K562 (cell line): ENCODE results near the gene EMX1. TPM values are rescaled to one million over a fixed set of nuclear protein-coding genes. Genes with fewer than 3 reads are reported as not detected.

ENCODE experiments used
- ATAC-seq: fragments of 200-7000 bp; cut with Tn5 transposase; 3 replicates; pipeline ENCODE4 v1.9.1; 2020; ENCODE audit warnings: moderate library complexity
- BruUV-seq: library from RNA; stranded (reverse); fragments of 400-500 nt; replicated peaks from 2 replicates; lab custom pipeline; 2021; lab: Mats Ljungman, UMichigan
- CTCF ChIA-PET: fragments of 300-600 bp; formaldehyde crosslinking; extraction: SDS; loops from one replicate; lab custom pipeline; 2021; ENCODE audit warnings: low intra/inter-chr PET ratio; lab: Yijun Ruan, JAX
- POLR2A ChIA-PET: fragments of 300-600, 350-650 bp; sonication (Branson Sonifier 250); formaldehyde crosslinking; extraction: SDS; loops from one replicate; lab custom pipeline; 2021; ENCODE audit warnings: antibody characterized with exemption, inconsistent platforms; lab: Yijun Ruan, JAX
- DNase-seq, 4 experiments: peaks; one replicate each; pipeline versions ENCODE4 v3.0.0 to v3.0.0-alpha.2; 2011 to 2018; ENCODE audit warnings: low spot score in 3 of 4, mixed read lengths in 3 of 4; ENCODE audit errors: extremely low read depth in 1 of 4
- FAIRE-seq: peaks from 2 replicates; lab custom pipeline; 2011; peaks lifted over from hg19 to GRCh38; lab: Jason Lieb, UNC
- H2AFZ ChIP-seq: 2 replicates; pipeline ENCODE4 v1.6.0; 2011; ENCODE audit warnings: low read depth, low read length, control low read depth, inconsistent platforms
- H3K27ac ChIP-seq: fragments of 200-600 bp; 3 replicates; pipeline ENCODE4 v1.8.0; 2011; ENCODE audit warnings: low read depth, mild to moderate bottlenecking, control low read depth, inconsistent platforms, low read length, moderate library complexity, mixed read lengths; ENCODE audit errors: extremely low read depth
- H3K27me3 ChIP-seq, 2 experiments: fragments of 300-600 bp in 1 of 2; 2 replicates in 1 of 2; 3 replicates in 1 of 2; pipeline versions ENCODE4 v1.6.0 to v1.8.0; 2011; ENCODE audit warnings: inconsistent platforms in 2 of 2, low read length in 2 of 2, mild to moderate bottlenecking in 1 of 2, mixed read lengths in 1 of 2, moderate library complexity in 1 of 2; ENCODE audit not compliant: control insufficient read depth in 2 of 2, insufficient read depth in 2 of 2
- H3K36me3 ChIP-seq: fragments of 300-600 bp; 3 replicates; pipeline ENCODE4 v1.8.0; 2011; ENCODE audit warnings: mild to moderate bottlenecking, low read length, inconsistent platforms; ENCODE audit not compliant: control insufficient read depth, insufficient read depth
- H3K4me1 ChIP-seq, 2 experiments: fragments of 200-600 bp in 1 of 2; replicated peaks in 1 of 2; 2 replicates in 1 of 2; 3 replicates in 1 of 2; pipeline versions ENCODE4 v1.5.1 to v1.8.0; 2011; ENCODE audit warnings: inconsistent platforms in 2 of 2, low read length in 2 of 2, mild to moderate bottlenecking in 1 of 2, mixed read lengths in 1 of 2, moderate library complexity in 1 of 2; ENCODE audit not compliant: control insufficient read depth in 2 of 2, insufficient read depth in 2 of 2
- H3K4me2 ChIP-seq: 2 replicates; pipeline ENCODE4 v1.6.1; 2011; ENCODE audit warnings: low read length, control low read depth, inconsistent platforms, mixed read lengths; ENCODE audit not compliant: insufficient read depth
- H3K4me3 ChIP-seq: fragments of 200-600 bp; sonication (generic), shearing (Covaris generic); 2 replicates; pipeline ENCODE4 v1.5.1; 2016; ENCODE audit warnings: control low read depth, inconsistent platforms
- H3K79me2 ChIP-seq: fragments of 200-600 bp; 3 replicates; pipeline ENCODE4 v1.8.0; 2011; ENCODE audit warnings: low read length, inconsistent platforms; ENCODE audit not compliant: control insufficient read depth, insufficient read depth
- H3K9ac ChIP-seq, 2 experiments: 2 replicates each; pipeline versions ENCODE4 v1.6.0 to v1.6.1; 2011; ENCODE audit warnings: low read depth in 2 of 2, low read length in 2 of 2, control low read depth in 1 of 2, inconsistent platforms in 1 of 2, mild to moderate bottlenecking in 1 of 2, mixed read lengths in 1 of 2; ENCODE audit not compliant: insufficient read depth in 1 of 2
- H3K9me1 ChIP-seq: one replicate; pipeline ENCODE4 v1.6.0; 2011; ENCODE audit warnings: inconsistent platforms, mild to moderate bottlenecking, low read length, moderate library complexity; ENCODE audit not compliant: control insufficient read depth, insufficient read depth
- H3K9me3 ChIP-seq: replicated peaks from 2 replicates; pipeline ENCODE4 v1.5.1; 2011; ENCODE audit warnings: low read depth, low read length, inconsistent platforms; ENCODE audit not compliant: control insufficient read depth, insufficient read depth
- H4K20me1 ChIP-seq: replicated peaks from 2 replicates; pipeline ENCODE4 v1.6.1; 2011; ENCODE audit warnings: low read length, inconsistent platforms, mixed read lengths; ENCODE audit not compliant: control insufficient read depth, insufficient read depth
- CBFA2T2 ChIP-seq: fragments of 450-650 bp; conservative IDR thresholded peaks from 2 replicates; pipeline ENCODE4 v1.6.1; 2017; ENCODE audit warnings: mild to moderate bottlenecking
- MED1 ChIP-seq: sonication (generic); formaldehyde crosslinking; IDR thresholded peaks from 2 replicates; pipeline ENCODE4 v1.8.1; 2023; ENCODE audit warnings: missing genetic modification reagents, borderline replicate concordance
- ZNF347 ChIP-seq: fragments of 450-650 bp; formaldehyde crosslinking; IDR thresholded peaks from 2 replicates; pipeline ENCODE4 v1.4.0; 2020; ENCODE audit warnings: low read depth, mild to moderate bottlenecking, moderate library complexity
- whole genome bisulfite sequencing: fragments of 100-300 bp; shearing (Covaris generic); methylation state at CpG from one replicate; pipeline ENCODE4 v1.1.6; 2016; ENCODE audit warnings: low coverage, mixed read lengths; ENCODE audit not compliant: insufficient coverage; ENCODE audit errors: missing lambda C conversion rate; 5-methylcytosine and 5-hydroxymethylcytosine counted together
- in situ Hi-C: fragments of 300-500 bp; cut with MboI; formaldehyde crosslinking; loops from 4 replicates; pipeline ENCODE4 v1.15.0; 2018; ENCODE audit warnings: inconsistent platforms, mixed read lengths
- intact Hi-C: fragments of 100-400 bp; cut with micrococcal nuclease; formaldehyde crosslinking; loops from 2 replicates; pipeline ENCODE4 v1.14.2; 2022
- polyA plus RNA-seq, 8 experiments: library from polyadenylated mRNA; depleted of rRNA in 4 of 8; stranded (reverse) in 5 of 8; unstranded in 3 of 8; fragments of >200 nt; fragmentation: Nextera tagmentation in 2 of 8; fragmentation: Illumina TruSeq in 1 of 8; extraction: Ambion mirVana in 2 of 8; extraction: Trizol in 1 of 8; gene quantifications; 2 replicates each; pipeline versions ENCODE4 v1.2.1 to v1.2.3, GENCODE V29; 2011 to 2014; ENCODE audit warnings: inconsistent platforms in 1 of 8, missing spikeins in 1 of 8
- total RNA-seq, 7 experiments: library from RNA; depleted of rRNA in 6 of 7; stranded (reverse); fragments of >200 nt in 6 of 7; fragmentation: Illumina TruSeq in 2 of 7; extraction: Trizol in 2 of 7; gene quantifications; 2 replicates each; pipeline versions ENCODE4 v1.2.1 to v1.2.3, GENCODE V29; 2011 to 2021; ENCODE audit warnings: low replicate concordance in 1 of 7
- TF ChIP-seq, protein P1 (sequence below): sonication (generic); formaldehyde crosslinking; IDR thresholded peaks from 2 replicates; pipeline ENCODE4 v1.8.0; 2023; ENCODE audit warnings: missing genetic modification reagents, mild to moderate bottlenecking, borderline replicate concordance
- TF ChIP-seq, protein P2 (sequence below): IDR thresholded peaks from 2 replicates; pipeline ENCODE4 v1.6.1; 2016; ENCODE audit warnings: missing genetic modification characterization, missing compliant biosample characterization

Gene EMX1
- total and polyA plus RNA-seq, 9 of the 15 experiments (the other 6 are each of a cell fraction or from before 2014, with no cell fraction given), result 0.10 to 0.32 (median 0.21) TPM; not detected in 6

DNA sequence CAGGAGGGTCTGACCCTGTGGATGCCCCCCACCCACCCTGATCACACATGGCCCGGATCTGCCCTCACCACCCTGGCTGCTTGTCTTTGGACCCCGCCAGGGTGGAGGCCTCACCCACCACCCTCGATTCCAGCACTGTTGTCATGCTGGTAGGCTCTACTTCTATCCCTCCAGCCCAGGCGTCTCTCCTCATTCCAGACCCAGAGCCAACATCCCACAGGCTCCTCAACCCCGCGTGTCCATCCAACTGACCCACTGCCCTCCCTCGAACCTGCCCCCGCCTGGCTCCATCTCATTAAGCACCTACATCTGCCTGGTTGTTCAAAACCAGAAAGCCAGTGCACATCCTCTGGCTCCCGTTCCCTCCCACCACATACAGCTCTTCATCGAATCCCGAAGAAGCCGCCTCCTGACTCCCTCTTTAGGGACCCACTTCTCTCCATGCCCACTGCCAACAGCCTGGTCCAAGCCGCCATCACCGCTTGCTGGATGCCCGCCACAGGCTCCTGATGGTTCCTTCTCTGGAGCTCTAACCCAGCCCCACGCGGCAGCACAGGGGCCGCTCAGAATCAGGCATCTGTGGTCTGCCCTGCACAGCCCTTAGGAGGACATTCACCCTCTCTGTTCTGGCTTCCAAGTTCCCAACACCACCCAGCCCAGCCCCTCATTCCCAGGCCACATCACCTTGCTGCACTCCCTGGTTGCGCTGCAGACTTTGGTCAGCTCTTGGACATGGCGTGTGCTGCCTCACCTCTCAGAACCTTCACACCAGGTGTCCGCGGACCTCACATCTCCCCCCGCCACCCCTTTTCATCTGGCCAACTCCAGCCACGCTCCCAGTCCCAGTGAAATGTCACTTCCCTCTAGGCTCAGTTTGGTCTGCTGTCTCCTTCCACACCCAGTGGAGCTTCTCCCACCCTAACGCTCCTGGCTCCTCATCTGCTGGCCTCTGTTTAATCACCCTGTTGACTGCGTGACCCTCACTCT is 43.0 kb downstream of the EMX1 start:
- Histone ChIP-seq H3K9me1 (no peaks in the 10 kb centered on the region), H3K9me3 (no peaks in the 10 kb centered on the region), H2AFZ (no peak overlapping the region), H3K9ac (peak overlapping the region in 1 of 2 experiments; percentile 50; a peak in 1 of 4 replicates), H3K4me1 (peaks cover 0 to 10% of the 10 kb centered on the region in 2 experiments; a peak in 1 of 5 replicates), H3K79me2 (no peaks in the 10 kb centered on the region), H3K4me2 (no peak overlapping the region), H4K20me1 (no peaks in the 10 kb centered on the region), H3K27ac (no peak overlapping the region), H3K27me3 (no peaks in the 10 kb centered on the region), H3K4me3 (no peak overlapping the region), H3K36me3 (no peaks in the 10 kb centered on the region)
- in situ Hi-C loops, result no loop called here
- 86% methylated on average over 26 of the region's 26 CpGs for WGBS
- ChIA-PET POLR2A (no interaction called here), CTCF (no interaction called here)
- DNase-seq (no peak), FAIRE-seq (no peak), ATAC-seq (0 out of 3 replicates have a peak, but pooled peaks have one; percentile 17)
- TF ChIP-seq, protein P1, sequence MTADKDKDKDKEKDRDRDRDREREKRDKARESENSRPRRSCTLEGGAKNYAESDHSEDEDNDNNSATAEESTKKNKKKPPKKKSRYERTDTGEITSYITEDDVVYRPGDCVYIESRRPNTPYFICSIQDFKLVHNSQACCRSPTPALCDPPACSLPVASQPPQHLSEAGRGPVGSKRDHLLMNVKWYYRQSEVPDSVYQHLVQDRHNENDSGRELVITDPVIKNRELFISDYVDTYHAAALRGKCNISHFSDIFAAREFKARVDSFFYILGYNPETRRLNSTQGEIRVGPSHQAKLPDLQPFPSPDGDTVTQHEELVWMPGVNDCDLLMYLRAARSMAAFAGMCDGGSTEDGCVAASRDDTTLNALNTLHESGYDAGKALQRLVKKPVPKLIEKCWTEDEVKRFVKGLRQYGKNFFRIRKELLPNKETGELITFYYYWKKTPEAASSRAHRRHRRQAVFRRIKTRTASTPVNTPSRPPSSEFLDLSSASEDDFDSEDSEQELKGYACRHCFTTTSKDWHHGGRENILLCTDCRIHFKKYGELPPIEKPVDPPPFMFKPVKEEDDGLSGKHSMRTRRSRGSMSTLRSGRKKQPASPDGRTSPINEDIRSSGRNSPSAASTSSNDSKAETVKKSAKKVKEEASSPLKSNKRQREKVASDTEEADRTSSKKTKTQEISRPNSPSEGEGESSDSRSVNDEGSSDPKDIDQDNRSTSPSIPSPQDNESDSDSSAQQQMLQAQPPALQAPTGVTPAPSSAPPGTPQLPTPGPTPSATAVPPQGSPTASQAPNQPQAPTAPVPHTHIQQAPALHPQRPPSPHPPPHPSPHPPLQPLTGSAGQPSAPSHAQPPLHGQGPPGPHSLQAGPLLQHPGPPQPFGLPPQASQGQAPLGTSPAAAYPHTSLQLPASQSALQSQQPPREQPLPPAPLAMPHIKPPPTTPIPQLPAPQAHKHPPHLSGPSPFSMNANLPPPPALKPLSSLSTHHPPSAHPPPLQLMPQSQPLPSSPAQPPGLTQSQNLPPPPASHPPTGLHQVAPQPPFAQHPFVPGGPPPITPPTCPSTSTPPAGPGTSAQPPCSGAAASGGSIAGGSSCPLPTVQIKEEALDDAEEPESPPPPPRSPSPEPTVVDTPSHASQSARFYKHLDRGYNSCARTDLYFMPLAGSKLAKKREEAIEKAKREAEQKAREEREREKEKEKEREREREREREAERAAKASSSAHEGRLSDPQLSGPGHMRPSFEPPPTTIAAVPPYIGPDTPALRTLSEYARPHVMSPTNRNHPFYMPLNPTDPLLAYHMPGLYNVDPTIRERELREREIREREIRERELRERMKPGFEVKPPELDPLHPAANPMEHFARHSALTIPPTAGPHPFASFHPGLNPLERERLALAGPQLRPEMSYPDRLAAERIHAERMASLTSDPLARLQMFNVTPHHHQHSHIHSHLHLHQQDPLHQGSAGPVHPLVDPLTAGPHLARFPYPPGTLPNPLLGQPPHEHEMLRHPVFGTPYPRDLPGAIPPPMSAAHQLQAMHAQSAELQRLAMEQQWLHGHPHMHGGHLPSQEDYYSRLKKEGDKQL (CRISPR knock-in tag), result no peak
- TF ChIP-seq, protein P2, sequence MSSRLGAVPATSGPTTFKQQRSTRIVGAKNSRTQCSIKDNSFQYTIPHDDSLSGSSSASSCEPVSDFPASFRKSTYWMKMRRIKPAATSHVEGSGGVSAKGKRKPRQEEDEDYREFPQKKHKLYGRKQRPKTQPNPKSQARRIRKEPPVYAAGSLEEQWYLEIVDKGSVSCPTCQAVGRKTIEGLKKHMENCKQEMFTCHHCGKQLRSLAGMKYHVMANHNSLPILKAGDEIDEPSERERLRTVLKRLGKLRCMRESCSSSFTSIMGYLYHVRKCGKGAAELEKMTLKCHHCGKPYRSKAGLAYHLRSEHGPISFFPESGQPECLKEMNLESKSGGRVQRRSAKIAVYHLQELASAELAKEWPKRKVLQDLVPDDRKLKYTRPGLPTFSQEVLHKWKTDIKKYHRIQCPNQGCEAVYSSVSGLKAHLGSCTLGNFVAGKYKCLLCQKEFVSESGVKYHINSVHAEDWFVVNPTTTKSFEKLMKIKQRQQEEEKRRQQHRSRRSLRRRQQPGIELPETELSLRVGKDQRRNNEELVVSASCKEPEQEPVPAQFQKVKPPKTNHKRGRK, result no peak
- TF ChIP-seq CBFA2T2 (no peak), ZNF347 (CRISPR knock-in tag) (no peak), MED1 (CRISPR knock-in tag) (no peak)
- no TSS peak for BruUV-seq
- intact Hi-C loops, result no loop called here
